Upper lobe of left lung (tissue), 4 donors: ENCODE results near the gene EYS.

ENCODE experiments used
- POLR2AphosphoS5 ChIP-seq, 2 donors: sonication (generic); formaldehyde crosslinking; IDR thresholded peaks; one replicate each; pipeline ENCODE4 v1.5.1; 2017; ENCODE audit warnings: antibody characterized with exemption in 2 of 2
- TF ChIP-seq, protein P1 (sequence below), 6 experiments: fragments of 450-650 bp in 4 of 6; fragments of 200-600 bp in 2 of 6; sonication (generic) in 2 of 6; IDR thresholded peaks; one replicate each; pipeline ENCODE4 v1.5.1; 2016 to 2019; ENCODE audit warnings: antibody characterized with exemption in 6 of 6

DNA sequence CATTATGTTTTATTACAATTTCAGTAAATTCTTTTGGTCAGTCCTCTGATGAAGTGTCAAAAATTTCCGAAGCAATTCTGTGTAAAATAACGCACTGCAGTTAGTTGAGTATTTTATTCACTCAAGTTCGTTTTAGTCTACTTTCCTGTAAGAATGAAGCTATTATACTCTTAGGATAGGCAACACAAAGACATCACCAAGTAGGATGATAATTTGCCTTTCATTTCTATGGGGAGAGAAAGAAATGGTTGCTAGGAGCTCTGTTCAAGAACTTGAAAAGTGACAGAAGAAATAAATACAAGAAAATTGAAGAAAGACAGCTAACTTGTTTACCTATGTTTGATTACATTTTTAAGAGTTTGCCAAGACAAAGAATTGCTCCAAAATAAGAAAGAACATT lies 290.4 kb downstream of the EYS start:
- TF ChIP-seq POLR2AphosphoS5 (IDR thresholded peaks at IDR 0.05), result no peak
- TF ChIP-seq, protein P1, sequence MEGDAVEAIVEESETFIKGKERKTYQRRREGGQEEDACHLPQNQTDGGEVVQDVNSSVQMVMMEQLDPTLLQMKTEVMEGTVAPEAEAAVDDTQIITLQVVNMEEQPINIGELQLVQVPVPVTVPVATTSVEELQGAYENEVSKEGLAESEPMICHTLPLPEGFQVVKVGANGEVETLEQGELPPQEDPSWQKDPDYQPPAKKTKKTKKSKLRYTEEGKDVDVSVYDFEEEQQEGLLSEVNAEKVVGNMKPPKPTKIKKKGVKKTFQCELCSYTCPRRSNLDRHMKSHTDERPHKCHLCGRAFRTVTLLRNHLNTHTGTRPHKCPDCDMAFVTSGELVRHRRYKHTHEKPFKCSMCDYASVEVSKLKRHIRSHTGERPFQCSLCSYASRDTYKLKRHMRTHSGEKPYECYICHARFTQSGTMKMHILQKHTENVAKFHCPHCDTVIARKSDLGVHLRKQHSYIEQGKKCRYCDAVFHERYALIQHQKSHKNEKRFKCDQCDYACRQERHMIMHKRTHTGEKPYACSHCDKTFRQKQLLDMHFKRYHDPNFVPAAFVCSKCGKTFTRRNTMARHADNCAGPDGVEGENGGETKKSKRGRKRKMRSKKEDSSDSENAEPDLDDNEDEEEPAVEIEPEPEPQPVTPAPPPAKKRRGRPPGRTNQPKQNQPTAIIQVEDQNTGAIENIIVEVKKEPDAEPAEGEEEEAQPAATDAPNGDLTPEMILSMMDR (IDR thresholded peaks at IDR 0.05), result no peak
